Endothelial cell of umbilical vein (primary cell): ENCODE results near the gene TMEM181. TPM values are rescaled to one million over a fixed set of nuclear protein-coding genes. Genes with fewer than 3 reads are reported as not detected.

ENCODE experiments used
- BruUV-seq: library from RNA; stranded (reverse); fragments of 400-500 nt; replicated peaks from 2 replicates; lab custom pipeline; 2021; lab: Mats Ljungman, UMichigan
- CTCF ChIA-PET: fragments of 300-600, 350-600 bp; sonication (Branson Sonifier 250); formaldehyde crosslinking; loops from one replicate; lab custom pipeline; 2021; ENCODE audit warnings: antibody characterized with exemption, inconsistent platforms; lab: Charles Lee
- POLR2A ChIA-PET: fragments of 300-600, 350-600 bp; sonication (Branson Sonifier 250); formaldehyde crosslinking; loops from one replicate; lab custom pipeline; 2021; ENCODE audit warnings: antibody characterized with exemption, inconsistent platforms; lab: Charles Lee
- DNase-seq: peaks from one replicate; pipeline ENCODE4 v3.0.0-alpha.2; 2011; ENCODE audit warnings: low read depth, low spot score
- FAIRE-seq: peaks from 2 replicates; lab custom pipeline; 2011; peaks lifted over from hg19 to GRCh38; lab: Jason Lieb, UNC
- H2AFZ ChIP-seq: 2 replicates; pipeline ENCODE4 v1.6.0; 2012; ENCODE audit warnings: low read depth, low read length, control low read depth, inconsistent platforms
- H3K27ac ChIP-seq: 2 replicates; pipeline ENCODE4 v1.5.1; 2011; ENCODE audit warnings: low read depth, mild to moderate bottlenecking, control low read depth, low read length, moderate library complexity; ENCODE audit not compliant: insufficient read depth
- H3K27me3 ChIP-seq, 2 experiments: 2 replicates each; pipeline versions ENCODE4 v1.6.0 to v1.6.1; 2011; ENCODE audit warnings: low read length in 2 of 2, mixed read lengths in 1 of 2; ENCODE audit not compliant: control insufficient read depth in 2 of 2, insufficient read depth in 2 of 2
- H3K36me3 ChIP-seq, 2 experiments: 2 replicates in 1 of 2; 3 replicates in 1 of 2; pipeline ENCODE4 v1.5.1; 2011; ENCODE audit warnings: low read length in 2 of 2, mild to moderate bottlenecking in 1 of 2, moderate library complexity in 1 of 2; ENCODE audit not compliant: control insufficient read depth in 2 of 2, insufficient read depth in 2 of 2; ENCODE audit errors: extremely low read depth in 1 of 2
- H3K4me1 ChIP-seq: 3 replicates; pipeline ENCODE4 v1.5.1; 2011; ENCODE audit warnings: mild to moderate bottlenecking, low read length; ENCODE audit not compliant: control insufficient read depth, insufficient read depth; ENCODE audit errors: extremely low read depth
- H3K4me2 ChIP-seq: 2 replicates; pipeline ENCODE4 v1.6.1; 2011; ENCODE audit warnings: low read length, control low read depth, mixed read lengths; ENCODE audit not compliant: insufficient read depth
- H3K4me3 ChIP-seq, 3 experiments: fragments of 200-600 bp in 1 of 3; sonication (generic), shearing (Covaris generic) in 1 of 3; replicated peaks in 1 of 3; 2 replicates each; pipeline ENCODE4 v1.5.1; 2011 to 2016; ENCODE audit warnings: control low read depth in 3 of 3, low read length in 3 of 3, mild to moderate bottlenecking in 2 of 3, inconsistent platforms in 1 of 3, low read depth in 1 of 3, moderate library complexity in 1 of 3; ENCODE audit not compliant: insufficient read depth in 1 of 3
- H3K79me2 ChIP-seq: 2 replicates; pipeline ENCODE4 v1.6.0; 2012; ENCODE audit warnings: low read length, inconsistent platforms; ENCODE audit not compliant: control insufficient read depth, insufficient read depth
- H3K9ac ChIP-seq: replicated peaks from 2 replicates; pipeline ENCODE3; 2011; ENCODE audit warnings: low read length, control low read depth; ENCODE audit not compliant: insufficient read depth; ENCODE audit errors: extremely low read depth
- H3K9me1 ChIP-seq: replicated peaks from 3 replicates; pipeline ENCODE4 v1.6.0; 2011; ENCODE audit warnings: mild to moderate bottlenecking, low read length; ENCODE audit not compliant: control insufficient read depth, insufficient read depth; ENCODE audit errors: extremely low read depth
- H3K9me3 ChIP-seq: replicated peaks from 2 replicates; pipeline ENCODE4 v1.5.1; 2012; ENCODE audit warnings: low read length, inconsistent platforms; ENCODE audit not compliant: control insufficient read depth, insufficient read depth
- H4K20me1 ChIP-seq: replicated peaks from 2 replicates; pipeline ENCODE3; 2011; ENCODE audit warnings: mild to moderate bottlenecking, low read length; ENCODE audit not compliant: control insufficient read depth, insufficient read depth; ENCODE audit errors: extremely low read depth
- EZH2 ChIP-seq: IDR thresholded peaks from 2 replicates; pipeline ENCODE4 v1.6.1; 2012; ENCODE audit warnings: borderline replicate concordance, low read depth, mild to moderate bottlenecking, moderate library complexity, low read length, inconsistent platforms; ENCODE audit not compliant: severe bottlenecking
- FOS ChIP-seq: IDR thresholded peaks from 2 replicates; pipeline ENCODE4 v1.6.1; 2011; ENCODE audit warnings: mild to moderate bottlenecking, low read length, moderate library complexity, borderline replicate concordance; ENCODE audit not compliant: insufficient read depth
- GATA2 ChIP-seq: IDR thresholded peaks from 2 replicates; pipeline ENCODE4 v1.7.0; 2011; ENCODE audit warnings: low read depth, mild to moderate bottlenecking, moderate library complexity, mixed read lengths, low read length; ENCODE audit not compliant: insufficient read length, insufficient read depth
- JUN ChIP-seq: IDR thresholded peaks from 2 replicates; pipeline ENCODE4 v1.6.1; 2011; ENCODE audit warnings: borderline replicate concordance, low read depth; ENCODE audit not compliant: insufficient read length, insufficient read depth
- MYC ChIP-seq: IDR thresholded peaks from one replicate; pipeline ENCODE4 v1.6.1; 2011; ENCODE audit warnings: mild to moderate bottlenecking, low read depth, low read length
- POLR2A ChIP-seq: IDR thresholded peaks from 2 replicates; pipeline ENCODE4 v1.6.1; 2012; ENCODE audit warnings: low read depth, mild to moderate bottlenecking, control low read depth, low read length
- POLR2AphosphoS5 ChIP-seq: IDR thresholded peaks from 2 replicates; pipeline ENCODE4 v1.6.1; 2012; ENCODE audit warnings: low read depth, mild to moderate bottlenecking, control low read depth, low read length, moderate library complexity; ENCODE audit not compliant: insufficient read depth
- dilution Hi-C: fragments of 300-500 bp; cut with MboI; formaldehyde crosslinking; loops from one replicate; pipeline ENCODE4 v1.15.0; 2019; ENCODE audit warnings: low sequenced_read_pairs; ENCODE audit not compliant: extremely low pct_ligation_motif_present
- intact Hi-C: fragments of 100-400 bp; cut with micrococcal nuclease; formaldehyde crosslinking; loops from one replicate; pipeline ENCODE4 v1.10.0; 2022
- polyA plus RNA-seq, 4 experiments: library from polyadenylated mRNA; depleted of rRNA in 3 of 4; stranded (reverse) in 3 of 4; unstranded in 1 of 4; fragments of >200 nt; gene quantifications; 2 replicates each; pipeline versions ENCODE4 v1.2.1 to v1.2.3, GENCODE V29; 2011 to 2012; ENCODE audit warnings: missing spikeins in 1 of 4
- total RNA-seq: library from RNA; stranded (reverse); gene quantifications from 2 replicates; pipeline ENCODE4 v1.2.3, GENCODE V29; 2021
- TF ChIP-seq, protein P1 (sequence below): IDR thresholded peaks from 2 replicates; pipeline ENCODE4 v1.6.1; 2011; ENCODE audit not compliant: insufficient read depth, insufficient read length
- TF ChIP-seq, protein P2 (sequence below), 2 donors: IDR thresholded peaks; 1 replicate in 1 of 2; 2 replicates in 1 of 2; pipeline ENCODE4 v1.5.1; 2011; ENCODE audit warnings: low read length in 2 of 2, mild to moderate bottlenecking in 2 of 2, moderate library complexity in 2 of 2, control low read depth in 1 of 2, inconsistent platforms in 1 of 2, low read depth in 1 of 2; ENCODE audit not compliant: insufficient read depth in 1 of 2; ENCODE audit errors: extremely low read depth in 1 of 2

TMEM181 gene
- total and polyA plus RNA-seq, 2 donors (not counting 3 experiments of a cell fraction or from before 2014, with no cell fraction given), result 21.7 to 33.5 TPM

DNA sequence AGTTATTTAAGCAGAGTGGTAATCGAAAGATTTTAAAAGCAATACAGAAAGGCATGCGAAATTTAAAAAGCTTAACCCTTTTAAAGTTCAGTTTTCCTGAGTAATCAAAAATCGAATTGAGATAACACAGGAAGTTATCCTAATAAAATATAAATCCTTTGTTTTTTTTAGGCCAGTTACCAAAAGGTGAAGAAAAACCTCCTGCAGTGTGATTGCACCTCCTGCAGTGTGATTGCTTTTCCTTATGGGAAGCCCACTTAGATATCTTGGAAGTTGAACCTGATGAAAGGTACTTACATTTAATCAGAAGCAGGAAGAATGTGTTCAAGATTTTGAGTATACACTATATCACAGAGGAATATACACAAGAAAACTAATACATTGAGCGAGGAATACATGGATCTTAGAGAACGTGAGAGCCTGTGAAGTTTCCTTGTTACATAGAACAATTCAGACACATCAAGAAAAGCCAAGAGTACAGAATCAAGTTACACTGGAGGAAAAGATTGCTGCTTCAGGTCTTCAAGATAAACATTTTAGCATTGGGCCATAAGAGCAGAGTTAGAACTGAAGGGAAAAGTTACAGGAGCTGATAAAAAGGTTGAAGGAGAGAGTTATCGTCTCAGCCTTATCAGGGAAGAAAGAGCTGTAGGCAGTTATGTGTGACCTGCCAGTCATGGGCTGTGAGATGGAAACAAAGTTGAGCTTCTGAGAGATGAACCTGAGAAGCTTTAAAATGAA lies 7.7 kb upstream of the TMEM181 start:
- CTCF ChIA-PET, result interaction anchor here (1.0 to 2.8 kb wide), 4 partner anchors 15 to 338 kb away, joined by 3 to 8 read pairs (median 4); no protein-coding TSS in a partner anchor
- Histone ChIP-seq H3K27ac (no peak overlapping the region), H3K9me3 (no peaks in the 10 kb centered on the region), H2AFZ (no peak overlapping the region), H3K79me2 (no peaks in the 10 kb centered on the region), H3K9ac (no peak overlapping the region), H3K4me3 (no peak overlapping the region), H3K4me1 (peaks cover 30% of the 10 kb centered on the region), H3K36me3 (no peaks in the 10 kb centered on the region), H4K20me1 (no peaks in the 10 kb centered on the region), H3K4me2 (no peak overlapping the region), H3K9me1 (no peaks in the 10 kb centered on the region), H3K27me3 (no peaks in the 10 kb centered on the region)
- dilution Hi-C loops, result no loop called here
- BruUV-seq, result no TSS peak
- intact Hi-C loops, result no loop called here
- TF ChIP-seq JUN (no peak), POLR2AphosphoS5 (no peak), EZH2 (no peak), FOS (no peak), GATA2 (no peak), POLR2A (no peak), MYC (no peak)
- TF ChIP-seq, protein P1, sequence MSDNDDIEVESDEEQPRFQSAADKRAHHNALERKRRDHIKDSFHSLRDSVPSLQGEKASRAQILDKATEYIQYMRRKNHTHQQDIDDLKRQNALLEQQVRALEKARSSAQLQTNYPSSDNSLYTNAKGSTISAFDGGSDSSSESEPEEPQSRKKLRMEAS, result no peak
- TF ChIP-seq, protein P2, sequence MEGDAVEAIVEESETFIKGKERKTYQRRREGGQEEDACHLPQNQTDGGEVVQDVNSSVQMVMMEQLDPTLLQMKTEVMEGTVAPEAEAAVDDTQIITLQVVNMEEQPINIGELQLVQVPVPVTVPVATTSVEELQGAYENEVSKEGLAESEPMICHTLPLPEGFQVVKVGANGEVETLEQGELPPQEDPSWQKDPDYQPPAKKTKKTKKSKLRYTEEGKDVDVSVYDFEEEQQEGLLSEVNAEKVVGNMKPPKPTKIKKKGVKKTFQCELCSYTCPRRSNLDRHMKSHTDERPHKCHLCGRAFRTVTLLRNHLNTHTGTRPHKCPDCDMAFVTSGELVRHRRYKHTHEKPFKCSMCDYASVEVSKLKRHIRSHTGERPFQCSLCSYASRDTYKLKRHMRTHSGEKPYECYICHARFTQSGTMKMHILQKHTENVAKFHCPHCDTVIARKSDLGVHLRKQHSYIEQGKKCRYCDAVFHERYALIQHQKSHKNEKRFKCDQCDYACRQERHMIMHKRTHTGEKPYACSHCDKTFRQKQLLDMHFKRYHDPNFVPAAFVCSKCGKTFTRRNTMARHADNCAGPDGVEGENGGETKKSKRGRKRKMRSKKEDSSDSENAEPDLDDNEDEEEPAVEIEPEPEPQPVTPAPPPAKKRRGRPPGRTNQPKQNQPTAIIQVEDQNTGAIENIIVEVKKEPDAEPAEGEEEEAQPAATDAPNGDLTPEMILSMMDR (IDR thresholded peaks at IDR 0.05; ENCODE audit: extremely low read depth in 1 of 2, insufficient read depth in 1 of 2, low read depth in 1 of 2, low read length in 2 of 2), result no peak
- FAIRE-seq (no peak), DNase-seq (no peak)
- POLR2A ChIA-PET, result no interaction called here
